B cell (primary cell): ENCODE data around the gene RHNO1.
"Not testable (repeated sequence)": the region's sequence is repeated elsewhere in the genome, so short reads cannot be mapped to it uniquely, and the experiment has no call there.

ENCODE experiments used
- EZH2 ChIP-seq: IDR thresholded peaks from 2 replicates; pipeline ENCODE4 v1.6.1; 2012; ENCODE audit warnings: borderline replicate concordance, low read depth, mild to moderate bottlenecking, moderate library complexity, low read length; ENCODE audit not compliant: insufficient read depth, poor library complexity, severe bottlenecking
- TF ChIP-seq, protein P1 (sequence below): fragments of 200-600 bp; IDR thresholded peaks from one replicate; pipeline ENCODE4 v1.8.0; 2022; ENCODE audit warnings: antibody characterized with exemption, mild to moderate bottlenecking

DNA sequence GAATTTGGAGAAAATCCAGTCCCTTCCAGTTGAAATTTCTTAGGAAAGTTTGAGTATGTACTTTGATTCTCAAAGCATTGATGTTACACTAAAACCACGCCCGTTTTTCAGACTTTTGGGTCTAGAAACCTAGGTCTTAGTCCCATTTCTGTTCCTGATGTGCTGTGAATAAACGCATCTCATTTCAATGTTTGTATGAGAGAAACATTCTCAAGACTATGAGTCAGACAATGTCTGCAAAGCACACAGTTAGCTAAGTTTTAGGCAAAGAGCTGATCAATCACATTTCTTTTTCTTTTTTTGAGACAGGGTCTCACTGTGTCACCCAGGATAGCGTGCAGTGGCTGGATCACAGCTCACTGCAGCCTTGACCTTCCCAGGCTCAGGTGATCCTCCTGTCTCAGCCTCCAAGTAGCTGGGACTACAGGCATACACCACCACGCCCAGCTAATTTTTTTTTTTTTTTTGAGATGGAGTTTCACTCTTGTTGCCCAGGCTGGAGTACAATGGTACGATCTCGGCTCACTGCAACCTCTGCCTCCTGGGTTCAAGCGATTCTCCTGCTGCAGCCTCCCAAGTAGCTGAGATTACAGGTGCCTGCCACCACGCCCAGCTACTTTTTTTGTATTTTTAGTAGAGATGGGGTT is 7.9 kb upstream of the RHNO1 start:
- TF ChIP-seq, protein P1, sequence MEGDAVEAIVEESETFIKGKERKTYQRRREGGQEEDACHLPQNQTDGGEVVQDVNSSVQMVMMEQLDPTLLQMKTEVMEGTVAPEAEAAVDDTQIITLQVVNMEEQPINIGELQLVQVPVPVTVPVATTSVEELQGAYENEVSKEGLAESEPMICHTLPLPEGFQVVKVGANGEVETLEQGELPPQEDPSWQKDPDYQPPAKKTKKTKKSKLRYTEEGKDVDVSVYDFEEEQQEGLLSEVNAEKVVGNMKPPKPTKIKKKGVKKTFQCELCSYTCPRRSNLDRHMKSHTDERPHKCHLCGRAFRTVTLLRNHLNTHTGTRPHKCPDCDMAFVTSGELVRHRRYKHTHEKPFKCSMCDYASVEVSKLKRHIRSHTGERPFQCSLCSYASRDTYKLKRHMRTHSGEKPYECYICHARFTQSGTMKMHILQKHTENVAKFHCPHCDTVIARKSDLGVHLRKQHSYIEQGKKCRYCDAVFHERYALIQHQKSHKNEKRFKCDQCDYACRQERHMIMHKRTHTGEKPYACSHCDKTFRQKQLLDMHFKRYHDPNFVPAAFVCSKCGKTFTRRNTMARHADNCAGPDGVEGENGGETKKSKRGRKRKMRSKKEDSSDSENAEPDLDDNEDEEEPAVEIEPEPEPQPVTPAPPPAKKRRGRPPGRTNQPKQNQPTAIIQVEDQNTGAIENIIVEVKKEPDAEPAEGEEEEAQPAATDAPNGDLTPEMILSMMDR, result not testable (repeated sequence)
- TF ChIP-seq EZH2, result not testable (repeated sequence)
